GOT3 (cell line): ENCODE data around the gene PPP1R14B.

Source experiments
- DNase-seq: peaks from one replicate; lab custom pipeline; 2025; ENCODE audit warnings: mixed read lengths; lab: John Stamatoyannopoulos, UW

The PPP1R14B gene

GRCh38 chr11:64245797-64246620 is 734 bp downstream of the PPP1R14B start:
- no peak for DNase-seq

- DNase-seq: no peak
Observed at GRCh38 chr11:64245401-64245796, 1.3 kb downstream of the PPP1R14B start.

- DNase-seq: no peak
Observed at GRCh38 chr11:64244966-64245365, 1.8 kb downstream of the PPP1R14B start.

- DNase-seq: no peak
Observed at GRCh38 chr11:64244107-64244506, 2.6 kb downstream of the PPP1R14B start.

GRCh38 chr11:64243236-64243854 is 3.4 kb downstream of the PPP1R14B start:
- DNase-seq: no peak

GRCh38 chr11:64241491-64242374 is 5.0 kb downstream of the PPP1R14B start:
- DNase-seq: no peak

GRCh38 chr11:64241241-64241490 is 5.6 kb downstream of the PPP1R14B start:
- DNase-seq: peak; percentile 99

GRCh38 chr11:64240435-64241240 is 6.1 kb downstream of the PPP1R14B start, which contains the start of gene FKBP2:
FKBP2 (plus strand) TSS chr11:64241095; CDS start chr11:64242388, 1,293 bp downstream.
- peak; percentile 94 for DNase-seq

GRCh38 chr11:64239662-64240434 is 6.9 kb downstream of the PPP1R14B start:
- no peak for DNase-seq

- no peak for DNase-seq
Observed at GRCh38 chr11:64238999-64239398, 7.7 kb downstream of the PPP1R14B start.

- DNase-seq: no peak
Observed at GRCh38 chr11:64238076-64238475, 8.7 kb downstream of the PPP1R14B start.

- no peak for DNase-seq
Observed at GRCh38 chr11:64237484-64237951, 9.2 kb downstream of the PPP1R14B start.

GRCh38 chr11:64235437-64236161 is 11.1 kb downstream of the PPP1R14B start:
- no peak for DNase-seq

- DNase-seq: no peak
Observed at GRCh38 chr11:64234647-64235379, 11.9 kb downstream of the PPP1R14B start.

- DNase-seq: no peak
Observed at GRCh38 chr11:64233913-64234586, 12.7 kb downstream of the PPP1R14B start, which contains the start of gene VEGFB. VEGFB (plus strand) TSS chr11:64234584; CDS start chr11:64234834, 250 bp downstream.

GRCh38 chr11:64232967-64233315 is 13.8 kb downstream of the PPP1R14B start:
- no peak for DNase-seq

- DNase-seq: no peak
Observed at GRCh38 chr11:64232182-64232966, 14.4 kb downstream of the PPP1R14B start.

GRCh38 chr11:64231546-64231945 is 15.2 kb downstream of the PPP1R14B start:
- DNase-seq: no peak
